ENCODE measurements around the gene SNX10. TPM values are rescaled to one million over a fixed set of nuclear protein-coding genes. Genes with fewer than 3 reads are reported as not detected.

The SNX10 gene
- total RNA-seq, 1 donor from 2014 or later: 23.6 TPM

DNA sequence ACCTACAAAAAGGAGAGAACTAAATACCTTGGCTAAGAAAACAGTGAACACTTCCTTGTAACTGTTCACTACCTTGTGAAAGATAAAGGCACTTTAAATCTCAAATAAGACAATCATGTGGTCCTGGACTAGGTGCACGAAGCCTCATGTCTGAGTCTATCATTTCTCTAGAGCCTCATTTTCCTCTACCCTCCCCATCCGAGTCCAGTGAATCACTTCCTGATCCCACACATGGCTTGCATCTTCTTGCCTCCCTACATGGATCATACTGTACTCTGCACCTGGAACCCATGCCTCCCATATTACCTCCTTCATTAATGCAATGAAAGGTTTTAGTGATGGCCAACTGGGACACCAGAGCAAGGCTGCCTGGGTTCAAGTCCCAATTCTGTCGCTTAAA lies 34.5 kb downstream of the SNX10 start:
- no peak overlapping the region for H3K4me3 ChIP-seq (ENCODE audit: low read depth, low read length)
- H3K36me3 ChIP-seq (ENCODE audit: control insufficient read depth, insufficient read depth, low read length): no peaks in the 10 kb centered on the region
- no peak for DNase-seq (ENCODE audit: low read depth)
- H3K27me3 ChIP-seq (ENCODE audit: control insufficient read depth, insufficient read depth, low read length): no peaks in the 10 kb centered on the region
- TF ChIP-seq, protein P1, sequence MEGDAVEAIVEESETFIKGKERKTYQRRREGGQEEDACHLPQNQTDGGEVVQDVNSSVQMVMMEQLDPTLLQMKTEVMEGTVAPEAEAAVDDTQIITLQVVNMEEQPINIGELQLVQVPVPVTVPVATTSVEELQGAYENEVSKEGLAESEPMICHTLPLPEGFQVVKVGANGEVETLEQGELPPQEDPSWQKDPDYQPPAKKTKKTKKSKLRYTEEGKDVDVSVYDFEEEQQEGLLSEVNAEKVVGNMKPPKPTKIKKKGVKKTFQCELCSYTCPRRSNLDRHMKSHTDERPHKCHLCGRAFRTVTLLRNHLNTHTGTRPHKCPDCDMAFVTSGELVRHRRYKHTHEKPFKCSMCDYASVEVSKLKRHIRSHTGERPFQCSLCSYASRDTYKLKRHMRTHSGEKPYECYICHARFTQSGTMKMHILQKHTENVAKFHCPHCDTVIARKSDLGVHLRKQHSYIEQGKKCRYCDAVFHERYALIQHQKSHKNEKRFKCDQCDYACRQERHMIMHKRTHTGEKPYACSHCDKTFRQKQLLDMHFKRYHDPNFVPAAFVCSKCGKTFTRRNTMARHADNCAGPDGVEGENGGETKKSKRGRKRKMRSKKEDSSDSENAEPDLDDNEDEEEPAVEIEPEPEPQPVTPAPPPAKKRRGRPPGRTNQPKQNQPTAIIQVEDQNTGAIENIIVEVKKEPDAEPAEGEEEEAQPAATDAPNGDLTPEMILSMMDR (IDR thresholded peaks at IDR 0.05; ENCODE audit: insufficient read depth, low read length, poor library complexity, severe bottlenecking): no peak

DNA sequence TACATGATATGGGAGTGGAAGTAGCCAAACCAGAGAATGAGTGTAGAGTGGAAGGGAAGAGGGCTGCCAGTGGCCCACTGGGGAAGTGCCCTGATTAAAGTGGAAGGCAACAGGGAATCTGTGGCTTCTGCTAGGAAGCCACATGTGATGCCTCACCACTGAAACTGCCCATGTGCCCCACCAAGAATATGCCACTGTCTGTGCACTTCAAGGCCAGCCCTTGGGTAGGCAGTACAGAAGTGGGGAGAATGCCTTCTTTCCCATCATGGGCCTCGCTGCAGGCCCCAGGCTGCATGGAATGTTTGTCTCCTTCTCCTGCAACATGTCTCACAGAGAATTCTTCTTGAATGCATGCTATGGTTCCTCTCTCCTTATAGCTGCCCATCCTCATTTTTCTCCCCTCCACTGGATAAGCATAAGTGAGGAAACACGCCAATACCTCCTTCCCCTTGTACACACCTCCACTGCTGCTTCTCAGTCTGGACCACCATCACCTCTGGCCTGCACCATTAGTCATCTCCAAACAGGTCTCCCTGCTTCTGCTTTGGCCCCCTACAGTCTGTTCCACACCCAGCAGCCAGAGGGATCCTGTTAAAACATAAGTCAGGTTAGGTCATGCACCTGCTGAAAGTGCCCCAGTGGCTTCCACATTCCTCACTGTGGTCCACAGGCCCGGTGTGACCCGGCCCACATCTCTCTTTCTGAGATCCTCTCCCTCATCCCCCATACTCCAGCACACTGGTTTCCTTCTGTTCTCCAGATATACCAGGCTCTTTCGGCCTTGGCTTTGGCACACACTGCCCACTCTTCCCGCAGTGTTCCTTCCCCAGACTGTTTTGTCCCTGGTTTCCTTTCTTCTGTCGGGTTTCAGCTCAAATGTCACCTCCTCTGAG lies 37.1 kb downstream of the SNX10 start:
- TF ChIP-seq, protein P1 (IDR thresholded peaks at IDR 0.05; ENCODE audit: insufficient read depth, low read length, poor library complexity, severe bottlenecking): no peak
- H3K27me3 ChIP-seq (ENCODE audit: control insufficient read depth, insufficient read depth, low read length): no peaks in the 10 kb centered on the region
- no peak overlapping the region for H3K4me3 ChIP-seq (ENCODE audit: low read depth, low read length)
- no peak for DNase-seq (ENCODE audit: low read depth)
- H3K36me3 ChIP-seq (ENCODE audit: control insufficient read depth, insufficient read depth, low read length): no peaks in the 10 kb centered on the region

DNA sequence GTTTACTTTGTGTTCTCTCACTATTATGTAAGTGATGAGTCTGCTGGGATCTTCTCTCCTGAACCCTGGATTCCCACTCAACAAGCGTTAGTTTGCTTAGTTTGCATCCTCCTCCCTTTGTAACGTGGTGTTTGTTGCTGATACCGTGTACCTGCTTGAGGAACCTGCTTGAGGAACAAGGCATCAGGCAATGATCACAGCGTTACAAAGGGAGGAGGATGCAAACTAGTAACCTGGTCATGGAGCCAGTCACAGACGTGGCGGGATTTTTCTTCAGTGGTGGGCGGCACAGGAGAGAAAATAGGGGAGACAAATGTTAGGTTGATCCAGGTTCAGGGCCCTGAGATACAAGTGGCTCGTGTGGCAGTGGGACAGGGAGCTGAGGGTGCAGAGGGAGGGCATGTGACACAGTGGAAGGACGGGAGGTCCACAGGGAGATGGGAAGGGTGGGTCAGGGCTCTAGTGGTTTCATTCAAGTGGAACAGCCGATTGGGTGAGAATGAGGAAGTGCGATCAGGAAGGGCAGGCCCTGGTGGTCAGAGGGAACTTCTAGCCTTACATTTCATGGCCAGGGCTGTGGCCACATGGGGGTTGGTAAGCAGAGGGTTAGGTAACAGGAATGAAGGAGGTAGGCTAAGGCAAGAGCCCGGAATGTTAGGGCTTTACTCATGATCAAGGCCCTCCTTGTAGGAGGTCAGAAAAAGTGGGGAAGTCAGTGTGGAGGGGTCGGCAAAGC lies 38.0 kb downstream of the SNX10 start:
- Histone ChIP-seq H3K36me3 (ENCODE audit: control insufficient read depth, insufficient read depth, low read length) (no peaks in the 10 kb centered on the region), H3K27me3 (ENCODE audit: control insufficient read depth, insufficient read depth, low read length) (no peaks in the 10 kb centered on the region), H3K4me3 (ENCODE audit: low read depth, low read length) (no peak overlapping the region)
- no peak for DNase-seq (ENCODE audit: low read depth)
- TF ChIP-seq, protein P1 (IDR thresholded peaks at IDR 0.05; ENCODE audit: insufficient read depth, low read length, poor library complexity, severe bottlenecking): no peak

DNA sequence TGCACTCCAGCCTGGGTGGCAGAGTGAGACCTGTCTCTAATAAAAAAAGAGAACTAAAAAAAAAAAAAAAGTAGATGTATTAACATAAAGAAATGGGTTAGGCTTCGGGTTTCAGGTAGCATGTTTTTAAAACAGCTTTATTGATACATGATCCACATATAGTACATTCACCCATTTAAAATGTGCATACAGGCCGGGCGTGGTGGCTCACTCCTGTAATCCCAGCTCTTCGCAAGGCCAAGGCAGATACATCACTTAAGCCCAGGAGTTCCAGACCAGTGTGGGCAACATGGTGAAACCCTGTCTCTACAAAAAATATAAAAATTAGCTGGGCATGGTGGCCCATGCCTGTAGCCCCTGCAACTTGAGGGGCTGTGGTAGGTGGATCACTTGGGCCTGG lies 39.5 kb downstream of the SNX10 start:
- H3K27me3 ChIP-seq (ENCODE audit: control insufficient read depth, insufficient read depth, low read length): no peaks in the 10 kb centered on the region
- no peak for DNase-seq (ENCODE audit: low read depth)
- no peaks in the 10 kb centered on the region for H3K36me3 ChIP-seq (ENCODE audit: control insufficient read depth, insufficient read depth, low read length)
- TF ChIP-seq, protein P1 (IDR thresholded peaks at IDR 0.05; ENCODE audit: insufficient read depth, low read length, poor library complexity, severe bottlenecking): no peak
- no peak overlapping the region for H3K4me3 ChIP-seq (ENCODE audit: low read depth, low read length)

DNA sequence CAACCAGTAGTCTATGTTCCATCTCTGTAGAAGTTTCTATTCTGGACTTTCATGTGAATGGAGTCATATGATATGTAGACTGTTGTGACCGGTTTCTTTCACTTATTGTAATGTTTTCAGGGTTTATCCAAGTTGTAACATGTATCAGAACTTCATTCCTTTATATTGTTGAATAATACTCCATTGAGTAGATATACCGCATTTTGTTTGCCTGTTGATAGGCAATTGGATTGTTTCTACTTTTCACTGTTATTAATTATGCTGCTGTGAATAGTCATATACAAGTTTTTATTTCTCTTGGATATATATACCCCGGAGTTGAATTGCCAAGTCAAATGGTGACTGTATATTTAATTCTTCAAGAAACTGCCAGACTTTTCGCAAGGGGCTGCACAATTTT lies 40.1 kb downstream of the SNX10 start:
- H3K4me3 ChIP-seq (ENCODE audit: low read depth, low read length): no peak overlapping the region

More for the DNA sequence above, 40.1 kb downstream of the SNX10 start:
- TF ChIP-seq, protein P1 (IDR thresholded peaks at IDR 0.05; ENCODE audit: insufficient read depth, low read length, poor library complexity, severe bottlenecking): no peak
- no peak for DNase-seq (ENCODE audit: low read depth)
- H3K36me3 ChIP-seq (ENCODE audit: control insufficient read depth, insufficient read depth, low read length): no peaks in the 10 kb centered on the region
- no peaks in the 10 kb centered on the region for H3K27me3 ChIP-seq (ENCODE audit: control insufficient read depth, insufficient read depth, low read length)
